GM03348 (cell line): ENCODE measurements around the gene TNFRSF4.
"Not testable (repeated sequence)": the region's sequence is repeated elsewhere in the genome, so short reads cannot be mapped to it uniquely, and the experiment has no call there.

Experiments used
- DNase-seq: peaks from one replicate; pipeline ENCODE4 v3.0.0; 2012; ENCODE audit warnings: low spot score

TNFRSF4 gene

DNA sequence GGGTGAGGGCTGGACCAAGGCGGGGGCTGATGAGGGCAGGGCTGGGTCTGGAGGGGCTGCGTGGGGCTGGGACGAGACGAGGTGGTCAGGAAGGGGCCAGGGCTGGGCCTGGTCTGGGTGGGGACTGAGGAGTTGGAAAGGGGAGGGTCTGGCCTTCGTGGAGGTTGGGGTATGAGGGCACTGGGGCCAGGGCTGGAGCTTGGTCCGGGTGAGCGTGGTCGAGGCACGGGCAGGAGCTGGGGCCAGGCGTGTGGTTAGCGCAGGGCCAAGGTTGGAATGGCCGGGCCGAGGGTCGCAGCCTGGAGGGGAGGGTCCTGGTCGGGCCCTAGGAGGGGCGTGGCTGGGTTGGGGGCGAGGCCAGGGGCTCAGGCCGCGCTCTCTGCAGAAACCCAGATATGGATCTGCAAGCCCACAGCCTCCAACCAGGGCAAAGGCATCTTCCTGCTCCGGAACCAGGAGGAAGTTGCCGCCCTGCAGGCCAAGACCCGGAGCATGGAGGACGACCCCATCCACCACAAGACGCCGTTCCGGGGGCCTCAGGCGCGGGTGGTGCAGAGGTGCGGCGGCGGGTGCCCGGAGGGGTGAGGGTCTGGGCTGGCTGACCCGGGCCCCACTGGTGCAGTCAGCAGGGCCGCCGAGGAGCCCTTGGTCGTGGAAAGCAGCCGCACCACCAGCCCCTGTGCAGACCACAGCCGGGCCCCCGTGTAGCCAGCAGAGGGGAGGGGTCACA is 31.3 kb downstream of the TNFRSF4 start:
- DNase-seq, result no peak

DNA sequence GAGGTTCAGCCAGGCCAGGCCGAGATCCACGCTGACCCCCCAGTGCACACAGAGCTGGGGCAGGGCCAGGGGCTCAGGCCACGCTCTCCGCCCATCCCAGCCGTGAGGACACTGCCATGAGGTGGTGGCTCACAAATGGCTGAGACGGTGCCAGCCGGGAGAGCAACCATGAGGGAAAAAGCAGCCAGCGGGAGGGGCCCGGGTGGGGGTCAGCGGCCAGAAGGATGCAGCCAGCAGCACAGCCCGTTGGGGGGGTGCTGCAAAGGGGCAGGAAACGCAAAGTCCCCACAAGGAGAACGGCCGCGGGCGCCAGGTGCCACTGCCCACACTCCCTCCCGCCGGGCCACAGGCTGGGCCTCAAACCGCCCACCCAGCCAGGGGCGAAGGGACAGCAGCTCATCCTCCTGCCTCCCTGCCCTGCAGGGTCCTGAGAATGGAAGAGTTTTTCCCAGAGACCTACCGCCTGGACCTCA is 32.0 kb downstream of the TNFRSF4 start:
- no peak for DNase-seq

DNA sequence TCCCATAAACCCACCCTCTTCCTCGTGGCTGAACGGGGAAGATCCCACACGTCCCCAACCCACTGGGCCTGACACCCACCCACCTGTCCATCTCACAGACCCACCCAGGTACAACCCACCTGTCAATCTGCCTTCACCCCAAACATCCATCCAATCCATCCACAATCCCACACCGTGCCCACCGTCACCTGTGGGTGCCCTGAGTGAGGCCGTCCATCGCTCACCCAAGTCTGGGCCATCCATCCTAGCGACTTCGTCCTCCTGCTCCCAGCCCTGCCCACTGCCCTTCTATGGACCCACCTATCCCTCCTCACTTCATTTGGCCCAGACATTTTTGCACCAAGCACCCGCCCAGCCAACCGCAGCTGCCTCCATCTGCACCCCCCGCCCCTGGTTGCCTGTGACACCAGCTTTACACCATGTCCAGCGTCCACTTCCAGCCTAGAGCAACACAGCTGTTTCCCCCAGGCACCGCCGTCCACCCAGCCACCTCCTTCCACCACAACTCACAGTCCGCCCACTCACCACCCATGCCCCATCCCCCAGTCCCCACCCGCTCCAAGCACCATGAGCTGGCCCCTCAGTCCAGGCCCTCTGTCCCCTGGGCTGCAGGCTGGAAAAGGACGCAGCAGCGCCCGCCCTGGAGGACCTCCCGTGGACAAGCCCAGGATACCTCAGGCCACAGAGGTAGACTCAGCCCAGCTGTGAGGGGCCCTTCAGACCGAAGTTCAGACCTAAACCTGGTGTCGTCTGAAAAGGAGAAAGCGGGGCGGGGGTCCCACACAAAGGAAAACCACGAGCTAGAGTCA is 32.6 kb downstream of the TNFRSF4 start:
- DNase-seq, result no peak

DNA sequence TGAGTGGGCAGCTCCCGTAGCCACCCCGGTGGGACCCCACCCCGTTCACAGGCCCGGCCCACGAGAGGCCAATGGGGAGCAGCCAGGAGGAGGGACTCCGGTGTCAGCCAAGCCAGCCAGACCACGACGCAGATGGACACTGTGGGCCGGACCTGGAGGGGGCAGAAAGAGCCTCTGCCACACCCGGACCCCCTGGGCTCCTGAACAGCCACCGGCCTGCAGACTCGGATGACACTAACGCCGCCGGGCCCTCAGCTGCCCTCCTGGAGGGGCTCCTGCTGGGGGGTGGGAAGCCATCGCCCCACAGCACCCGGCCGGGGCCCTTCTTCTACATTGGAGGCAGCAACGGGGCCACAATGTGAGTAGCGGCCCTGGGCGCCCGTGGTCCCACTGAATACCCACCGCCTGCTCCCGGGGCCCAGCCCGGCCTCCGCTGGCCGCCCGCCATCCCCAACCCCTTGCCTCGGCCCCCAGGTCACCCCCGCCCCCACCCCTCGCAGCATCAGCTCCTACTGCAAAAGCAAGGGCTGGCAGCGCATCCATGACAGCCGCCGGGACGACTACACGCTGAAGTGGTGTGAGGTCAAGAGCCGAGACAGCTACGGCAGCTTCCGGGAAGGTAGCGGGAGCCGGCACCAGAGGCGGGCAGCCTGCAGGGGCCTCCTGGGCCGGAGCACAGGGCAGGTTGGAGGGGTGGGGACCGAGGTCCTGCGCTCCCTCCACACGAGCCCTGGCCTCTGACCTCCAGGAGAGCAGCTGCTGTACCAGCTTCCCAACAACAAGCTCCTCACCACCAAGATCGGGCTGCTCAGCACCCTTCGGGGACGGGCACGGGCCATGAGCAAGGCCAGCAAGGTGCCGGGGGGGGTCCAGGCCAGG is 33.7 kb downstream of the TNFRSF4 start:
- DNase-seq, result no peak

DNA sequence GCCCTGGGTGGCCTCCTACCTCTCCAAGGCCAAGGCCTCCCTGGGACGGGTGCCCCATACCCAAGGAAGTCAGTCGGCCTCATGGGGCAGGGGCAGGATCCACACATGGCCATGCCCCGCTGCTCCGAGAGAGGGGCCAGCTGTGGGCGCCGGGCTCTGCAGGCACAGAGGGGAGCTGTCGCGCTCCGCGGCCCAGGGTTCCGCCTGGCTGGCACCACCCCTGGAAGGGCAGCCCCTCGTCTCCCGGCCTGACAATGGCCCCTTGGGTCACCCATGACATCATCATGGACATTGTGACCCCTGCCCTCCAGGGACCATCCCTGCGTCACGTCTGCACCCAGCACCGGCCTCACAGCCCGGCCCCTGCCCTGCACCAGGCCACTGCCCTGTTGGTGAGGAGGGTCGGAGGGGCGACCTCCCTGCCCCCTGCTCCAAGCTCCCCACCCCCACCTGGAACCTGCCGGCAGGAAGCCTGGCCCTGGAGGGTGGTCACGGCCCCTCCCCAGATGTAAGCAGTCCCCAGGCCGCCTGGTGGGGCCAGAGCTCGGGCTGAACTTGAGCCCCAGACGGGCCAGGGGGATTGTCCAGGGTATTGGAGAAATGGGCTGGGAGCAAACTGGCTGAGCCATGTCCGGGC is 34.5 kb downstream of the TNFRSF4 start:
- DNase-seq, result no peak

DNA sequence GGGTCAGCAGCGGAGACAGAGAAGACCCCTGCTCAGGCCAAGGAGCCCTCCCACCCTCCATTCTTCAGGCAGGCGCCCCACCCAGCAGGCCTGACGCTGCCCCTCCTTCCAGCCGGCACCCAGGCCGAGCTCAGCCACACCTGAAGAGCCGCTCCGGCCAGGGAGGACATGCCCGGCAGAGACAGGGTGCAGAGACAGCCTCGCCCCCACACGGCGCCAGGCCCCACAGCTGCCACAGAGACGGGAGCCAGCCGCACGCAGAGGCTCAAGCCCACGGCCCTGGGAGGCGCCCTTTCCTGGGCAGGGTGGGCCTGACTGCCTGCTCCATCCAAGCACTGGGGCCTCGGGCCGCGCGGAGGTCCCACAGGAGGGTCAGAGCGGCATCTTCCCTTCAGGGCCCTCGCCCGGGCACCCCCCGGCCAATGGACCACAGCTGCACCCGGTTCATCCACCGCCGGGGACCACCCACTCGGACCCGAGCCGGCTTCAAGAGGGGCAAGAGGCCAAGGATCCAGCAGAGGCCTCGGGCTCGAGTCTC is 35.1 kb downstream of the TNFRSF4 start:
- DNase-seq, result no peak

DNA sequence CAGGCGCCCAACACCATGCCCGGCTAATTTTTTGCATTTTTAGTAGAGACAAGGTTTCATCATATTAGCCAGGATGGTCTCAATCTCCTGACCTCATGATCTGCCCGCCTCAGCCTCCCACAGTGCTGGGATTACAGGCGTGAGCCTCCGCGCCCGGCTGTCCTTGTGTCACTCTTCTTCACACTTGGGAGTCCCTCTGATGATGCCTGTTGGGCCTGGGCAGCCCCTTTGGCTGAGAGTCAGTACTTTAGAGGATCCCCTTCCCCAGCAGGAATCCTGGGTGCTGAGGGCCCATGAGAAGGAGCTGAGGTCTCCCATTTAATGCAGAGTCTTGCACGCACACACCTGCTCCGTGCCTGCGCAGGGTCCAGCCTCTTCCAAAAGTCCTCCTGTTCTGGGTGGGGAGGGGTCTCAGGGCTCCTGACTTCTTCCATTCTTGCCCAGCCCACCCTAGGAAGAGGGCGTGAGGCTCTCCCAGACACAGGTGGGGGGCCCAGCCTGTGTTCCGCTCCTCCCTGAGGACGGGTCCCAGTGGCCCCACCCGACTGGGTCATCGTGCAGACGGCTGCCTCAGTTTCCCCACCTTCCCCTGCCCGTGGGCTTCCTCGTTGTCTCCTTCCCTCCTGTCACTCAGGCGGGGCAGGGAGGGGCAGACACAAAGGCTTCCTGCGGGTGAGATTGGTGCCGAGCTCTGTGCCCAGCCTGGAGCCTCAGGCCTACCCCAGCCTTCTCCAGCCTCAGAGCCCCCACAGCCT is 36.3 kb downstream of the TNFRSF4 start:
- no peak for DNase-seq

DNA sequence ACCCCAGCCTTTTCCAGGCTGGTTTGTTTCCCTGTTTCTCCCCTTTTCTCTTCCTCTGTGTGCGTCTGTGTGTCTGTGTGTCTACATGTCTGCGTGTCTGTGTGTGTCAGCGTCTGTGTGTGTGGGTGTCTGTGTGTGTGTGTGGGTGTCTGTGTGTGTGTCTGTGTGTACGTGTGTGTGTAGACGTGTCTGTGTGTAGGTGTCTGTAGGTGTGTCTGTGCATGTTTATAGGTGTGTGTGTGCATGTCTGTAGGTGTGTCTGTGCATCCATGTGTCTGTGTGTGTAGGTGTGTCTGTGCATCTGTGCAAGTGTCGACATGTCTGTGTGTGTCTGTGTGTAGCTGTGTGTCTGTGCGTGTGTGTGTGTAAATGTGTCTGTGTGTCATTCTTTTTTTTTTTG is 37.0 kb downstream of the TNFRSF4 start:
- no peak for DNase-seq

DNA sequence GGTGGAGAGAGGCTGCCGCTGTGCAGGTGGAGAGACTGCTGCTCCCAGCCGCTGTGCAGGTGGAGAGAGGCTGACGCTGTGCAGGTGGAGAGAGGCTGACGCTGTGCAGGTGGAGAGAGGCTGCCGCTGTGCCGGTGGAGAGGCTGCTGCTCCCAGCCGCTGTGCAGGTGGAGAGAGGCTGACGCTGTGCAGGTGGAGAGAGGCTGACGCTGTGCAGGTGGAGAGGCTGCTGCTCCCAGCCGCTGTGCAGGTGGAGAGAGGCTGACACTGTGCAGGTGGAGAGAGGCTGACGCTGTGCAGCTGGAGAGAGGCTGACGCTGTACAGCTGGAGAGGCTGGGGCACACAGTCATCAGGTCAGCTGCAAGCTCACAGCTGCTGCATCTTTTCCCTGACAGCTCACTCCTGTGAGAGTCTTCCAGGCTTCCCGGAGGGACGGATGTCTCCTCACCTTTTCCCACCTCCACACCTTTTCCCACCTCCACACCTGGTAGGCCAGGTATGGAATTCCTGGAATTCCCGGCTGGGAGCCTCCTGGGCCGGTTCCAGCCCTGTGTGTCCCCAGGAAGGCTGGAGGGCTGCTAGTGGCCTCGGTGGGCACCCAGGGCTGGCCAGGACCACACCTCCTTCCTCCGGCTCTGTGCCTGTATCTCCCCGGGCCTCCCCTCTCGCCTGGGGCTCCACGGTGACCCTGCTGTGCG is 37.7 kb downstream of the TNFRSF4 start:
- DNase-seq, result not testable (repeated sequence)

DNA sequence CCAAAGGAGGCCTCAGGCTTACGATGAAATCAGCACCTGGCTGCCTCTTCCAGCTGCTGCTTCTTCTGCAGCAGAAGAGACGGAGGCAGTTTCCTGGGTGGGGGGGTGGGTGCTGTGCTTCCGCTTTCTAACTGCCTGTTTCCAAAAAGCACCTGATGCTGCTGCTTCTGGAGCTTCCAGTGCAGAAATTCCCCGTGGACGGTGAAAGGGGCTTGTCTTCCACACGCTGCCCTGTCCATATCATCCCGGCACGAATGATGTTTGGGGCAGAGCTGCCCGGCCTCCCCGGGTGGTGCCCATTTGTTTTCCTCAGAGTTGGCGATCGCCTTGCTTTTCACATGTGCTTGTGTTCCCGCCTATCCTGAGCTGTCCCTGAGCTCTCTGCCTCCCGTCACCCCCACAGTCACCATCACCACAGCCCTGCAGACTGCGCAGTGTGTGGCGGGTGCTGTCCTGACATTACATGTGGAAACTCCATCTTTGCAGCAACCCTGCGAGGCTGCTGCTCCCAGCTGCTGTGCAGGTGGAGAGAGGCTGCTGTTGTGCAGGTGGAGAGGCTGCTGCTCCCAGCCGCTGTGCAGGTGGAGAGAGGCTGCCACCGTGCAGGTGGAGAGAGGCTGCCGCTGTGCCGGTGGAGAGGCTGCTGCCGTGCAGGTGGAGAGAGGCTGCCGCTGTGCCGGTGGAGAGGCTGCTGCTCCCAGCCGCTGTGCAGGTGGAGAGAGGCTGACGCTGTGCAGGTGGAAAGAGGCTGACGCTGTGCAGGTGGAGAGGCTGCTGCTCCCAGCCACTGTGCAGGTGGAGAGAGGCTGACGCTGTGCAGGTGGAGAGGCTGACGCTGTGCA is 38.5 kb downstream of the TNFRSF4 start:
- DNase-seq, result no peak

DNA sequence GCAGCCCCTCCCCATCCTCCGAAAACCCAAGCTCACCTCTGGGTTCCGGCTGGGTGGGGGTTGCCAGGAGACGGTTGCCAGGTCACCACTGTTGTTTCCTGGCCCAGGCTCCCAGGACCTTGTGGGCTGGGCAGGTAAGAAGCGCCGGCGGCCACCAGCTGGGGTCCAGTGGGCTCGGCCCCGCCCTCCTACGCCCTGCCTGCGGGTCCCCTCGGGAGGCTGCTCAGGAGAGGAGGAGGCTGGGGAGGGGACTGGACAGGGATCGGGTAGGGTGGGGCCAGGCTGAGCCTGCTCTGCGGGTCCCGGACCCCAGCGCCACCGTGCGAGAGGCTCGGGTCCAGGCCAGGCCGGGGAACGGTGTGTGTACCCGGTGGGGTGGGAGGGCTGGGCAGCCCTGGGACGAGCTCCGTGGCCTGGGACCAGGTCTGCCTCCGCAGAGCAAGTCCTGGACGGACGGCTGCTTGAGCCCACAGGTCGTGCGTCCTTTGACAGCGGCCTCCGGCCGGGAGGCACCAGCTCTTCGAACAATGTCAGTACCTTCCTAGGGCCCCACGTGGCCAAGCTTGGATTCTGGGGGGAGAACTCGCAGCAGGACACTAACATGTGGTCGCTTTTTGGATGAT is 40.0 kb downstream of the TNFRSF4 start, which contains the start of gene TTLL10:
TTLL10 (plus strand) TSS at position 88 of the 623 bp plus-strand sequence. CDS start 5,336 bp downstream, outside the sequence.
- DNase-seq, result no peak

DNA sequence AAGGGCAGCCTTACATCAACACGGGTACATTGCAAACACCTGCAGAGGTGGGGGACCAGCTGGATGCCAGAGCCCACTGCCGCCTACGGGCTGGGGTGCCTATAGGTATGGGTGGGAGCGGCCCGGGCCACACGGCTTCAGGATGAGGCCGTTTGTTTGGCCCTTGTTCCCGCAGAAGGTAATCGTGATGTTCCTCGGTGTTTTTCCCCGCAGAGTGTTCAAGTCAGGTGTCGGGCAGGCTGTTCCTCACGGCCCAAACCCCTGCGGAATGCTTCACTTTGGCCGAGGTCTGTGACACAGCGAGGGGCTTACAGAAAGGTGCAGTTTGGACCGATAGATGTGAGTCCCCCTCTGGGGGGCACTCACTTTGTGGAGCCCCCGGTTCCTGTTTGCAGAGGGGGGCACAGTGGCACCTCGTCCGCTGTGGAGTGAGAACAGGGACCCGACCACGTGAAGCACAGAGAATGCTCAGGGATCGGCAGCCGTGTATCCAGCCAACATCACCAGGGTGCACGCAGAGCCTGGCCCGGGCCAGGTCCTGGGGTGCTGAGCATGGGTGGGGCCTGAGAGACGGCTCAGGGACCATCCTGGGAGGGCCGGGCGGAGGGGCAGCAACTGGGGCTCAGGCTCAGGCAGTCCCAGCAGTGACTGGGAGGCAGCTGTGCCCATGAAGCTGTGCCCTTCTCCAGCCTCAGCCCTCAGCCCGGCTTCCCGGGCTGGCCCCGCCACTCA is 40.7 kb downstream of the TNFRSF4 start:
- DNase-seq, result no peak

DNA sequence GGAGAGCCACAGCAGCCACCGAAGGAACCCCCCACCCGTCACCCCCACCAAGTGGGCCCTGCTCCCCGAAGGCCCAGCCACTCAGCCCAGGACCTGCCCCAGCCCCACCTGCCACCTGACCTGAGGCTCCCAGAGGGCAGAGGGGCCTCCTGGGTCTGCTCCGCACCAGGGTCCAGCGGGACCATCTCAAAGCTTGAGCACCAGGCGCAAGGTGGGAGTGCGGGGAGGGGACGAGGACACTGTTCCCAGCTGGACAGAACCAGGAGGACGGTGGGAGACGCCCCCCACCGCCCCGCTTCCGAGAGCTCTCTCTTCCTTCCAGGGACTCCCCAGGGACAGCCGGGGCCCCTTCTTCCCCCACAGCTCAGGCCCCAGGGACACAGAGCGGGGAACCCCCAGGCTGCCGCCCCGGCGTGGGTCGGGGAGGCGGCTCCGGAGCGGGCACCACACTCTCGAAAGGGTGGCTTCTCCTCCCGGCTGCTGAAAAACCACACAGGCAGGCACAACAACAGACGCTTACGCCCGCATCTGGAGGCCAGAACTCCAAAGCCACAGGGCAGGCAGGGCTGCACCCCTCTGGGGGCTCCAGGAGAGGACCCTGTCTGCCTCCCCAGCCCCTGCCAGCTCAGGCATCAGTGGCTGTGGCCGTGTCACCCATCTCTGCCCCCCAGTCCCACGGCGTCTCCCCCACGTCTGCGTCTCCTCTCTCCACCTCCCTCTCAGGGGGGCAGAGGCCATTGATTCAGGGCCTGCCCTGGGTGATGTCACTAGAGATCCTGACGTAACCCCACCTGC is 42.2 kb downstream of the TNFRSF4 start:
- no peak for DNase-seq

DNA sequence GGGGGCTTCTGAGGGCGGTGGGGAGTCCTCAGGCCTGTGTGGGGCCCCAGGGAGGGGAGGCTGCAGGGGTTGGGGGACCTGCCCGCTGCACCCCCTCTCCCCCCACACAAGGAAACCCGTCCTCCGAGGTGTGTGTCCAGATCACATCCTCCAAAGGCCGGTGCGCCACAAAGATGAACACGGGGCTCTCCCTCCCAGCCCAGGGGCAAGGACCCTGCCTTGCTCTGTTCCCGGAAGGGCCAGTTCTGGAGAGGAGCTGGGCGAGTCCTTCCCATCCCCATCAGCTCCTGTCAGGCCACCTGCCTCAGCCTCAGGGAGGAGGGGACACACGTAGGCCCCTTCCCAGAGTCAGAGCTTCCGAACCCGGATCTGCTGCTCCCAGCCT is 42.8 kb downstream of the TNFRSF4 start:
- no peak for DNase-seq

DNA sequence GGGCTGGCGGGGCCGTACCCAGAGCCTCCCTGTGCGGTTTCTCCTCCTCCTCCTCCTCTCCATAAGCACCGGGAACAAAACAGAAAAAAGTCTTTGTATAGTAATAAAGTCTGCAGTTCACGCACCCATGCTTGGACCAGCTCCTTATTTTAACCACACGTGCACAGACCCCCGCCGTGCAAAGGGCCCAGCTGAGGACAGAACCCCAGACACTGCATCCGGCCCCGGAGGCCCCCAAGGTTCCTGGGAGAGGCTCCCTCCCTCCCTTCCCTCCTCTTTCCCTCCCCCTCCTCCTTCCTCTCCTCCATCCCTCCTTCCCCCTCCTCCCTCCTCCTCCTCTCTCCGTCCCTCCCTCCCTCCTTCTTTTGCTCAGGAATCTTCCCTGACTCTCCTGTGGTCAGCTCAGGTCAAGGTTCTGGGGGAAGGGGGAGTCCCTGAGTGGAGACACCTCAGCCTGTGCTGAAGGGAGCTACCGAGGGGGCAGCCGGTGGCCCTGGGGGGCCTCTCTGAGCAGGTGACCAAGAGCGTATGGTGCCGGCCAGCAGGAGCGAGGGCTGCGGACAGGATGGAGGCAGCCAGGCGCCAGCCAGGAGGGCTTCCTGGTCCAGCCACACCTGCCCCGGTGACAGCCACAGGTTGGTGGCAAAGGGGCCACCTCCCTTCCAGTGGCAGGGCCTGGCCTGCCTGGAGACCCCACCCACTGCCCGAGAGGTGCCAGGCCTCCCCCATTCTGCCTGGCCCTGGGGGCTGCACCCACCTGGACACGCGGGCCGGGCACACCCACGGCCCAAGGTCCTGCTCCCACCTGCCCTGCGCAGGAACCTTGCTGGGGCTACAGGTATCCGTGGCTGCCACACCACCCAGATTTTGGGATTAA is 43.5 kb downstream of the TNFRSF4 start:
- DNase-seq, result no peak
